Caco-2 (cell line): Measurements from ENCODE around the gene LEUTX. TPM values are rescaled to one million over a fixed set of nuclear protein-coding genes. Genes with fewer than 3 reads are reported as not detected.

ENCODE experiments used
- BruUV-seq: library from RNA; stranded (reverse); fragments of 400-500 nt; replicated peaks from 2 replicates; lab custom pipeline; 2021; lab: Mats Ljungman, UMichigan
- CTCF ChIA-PET: fragments of 300-600 bp; sonication (Branson Sonifier 250); formaldehyde crosslinking; loops from one replicate; lab custom pipeline; 2022; ENCODE audit warnings: antibody characterized with exemption; lab: Charles Lee
- POLR2A ChIA-PET: fragments of 300-600 bp; sonication (Branson Sonifier 250); formaldehyde crosslinking; loops from one replicate; lab custom pipeline; 2022; ENCODE audit warnings: antibody characterized with exemption; lab: Charles Lee
- DNase-seq, 2 experiments: peaks; one replicate each; pipeline versions ENCODE4 v3.0.0 to v3.0.0-alpha.2; 2020 to 2022
- H3K27me3 ChIP-seq: replicated peaks from 2 replicates; pipeline ENCODE4 v1.6.0; 2011; ENCODE audit warnings: low read length; ENCODE audit not compliant: control insufficient read depth, insufficient read depth
- H3K36me3 ChIP-seq: 2 replicates; pipeline ENCODE4 v1.5.1; 2011; ENCODE audit warnings: low read length; ENCODE audit not compliant: control insufficient read depth, insufficient read depth
- H3K4me1 ChIP-seq: fragments of 250-450 bp; sonication (Bioruptor Pico); 2 replicates; pipeline ENCODE4 v1.5.1; 2020; ENCODE audit warnings: mild to moderate bottlenecking
- H3K4me3 ChIP-seq: 2 replicates; pipeline ENCODE4 v1.5.1; 2011; ENCODE audit warnings: low read depth, mild to moderate bottlenecking, control low read depth, low read length
- H3K9me3 ChIP-seq: fragments of 250-450 bp; sonication (Bioruptor Pico); 2 replicates; pipeline ENCODE4 v1.5.1; 2020; ENCODE audit warnings: mild to moderate bottlenecking, moderate library complexity
- H3K27ac Mint-ChIP-seq: one replicate; pipeline ENCODE4 v1.8.0; 2022; ENCODE audit warnings: mixed read lengths; ENCODE audit not compliant: unreplicated experiment
- H3K27me3 Mint-ChIP-seq: one replicate; pipeline ENCODE4 v1.8.0; 2022; ENCODE audit warnings: mixed read lengths; ENCODE audit not compliant: insufficient read depth, unreplicated experiment
- H3K36me3 Mint-ChIP-seq: one replicate; pipeline ENCODE4 v1.8.0; 2022; ENCODE audit warnings: mild to moderate bottlenecking, mixed read lengths; ENCODE audit not compliant: insufficient read depth, unreplicated experiment
- H3K4me1 Mint-ChIP-seq: one replicate; pipeline ENCODE4 v1.8.0; 2022; ENCODE audit warnings: low read depth, mixed read lengths; ENCODE audit not compliant: unreplicated experiment
- H3K4me3 Mint-ChIP-seq: one replicate; pipeline ENCODE4 v1.8.0; 2022; ENCODE audit warnings: mild to moderate bottlenecking, moderate library complexity, mixed read lengths; ENCODE audit not compliant: unreplicated experiment
- H3K9me3 Mint-ChIP-seq: one replicate; pipeline ENCODE4 v1.8.0; 2022; ENCODE audit warnings: mixed read lengths; ENCODE audit not compliant: unreplicated experiment
- CTCF ChIP-seq, 2 experiments: fragments of 200-600 bp in 1 of 2; IDR thresholded peaks; 1 replicate in 1 of 2; 2 replicates in 1 of 2; pipeline versions ENCODE4 v1.5.1 to v1.8.0; 2011 to 2022; ENCODE audit warnings: antibody characterized with exemption in 1 of 2, control low read depth in 1 of 2, inconsistent platforms in 1 of 2, low read depth in 1 of 2, low read length in 1 of 2, mild to moderate bottlenecking in 1 of 2, moderate library complexity in 1 of 2; ENCODE audit not compliant: insufficient read depth in 1 of 2, severe bottlenecking in 1 of 2, unreplicated experiment in 1 of 2
- intact Hi-C: fragments of 100-400 bp; cut with micrococcal nuclease; formaldehyde crosslinking; loops from one replicate; pipeline ENCODE4 v1.10.0; 2022; ENCODE audit not compliant: unreplicated experiment
- total RNA-seq: library from RNA; stranded (reverse); gene quantifications from 2 replicates; pipeline ENCODE4 v1.2.3, GENCODE V29; 2022

Gene LEUTX
- total RNA-seq, 1 experiment from 2014 or later, result not detected

DNA sequence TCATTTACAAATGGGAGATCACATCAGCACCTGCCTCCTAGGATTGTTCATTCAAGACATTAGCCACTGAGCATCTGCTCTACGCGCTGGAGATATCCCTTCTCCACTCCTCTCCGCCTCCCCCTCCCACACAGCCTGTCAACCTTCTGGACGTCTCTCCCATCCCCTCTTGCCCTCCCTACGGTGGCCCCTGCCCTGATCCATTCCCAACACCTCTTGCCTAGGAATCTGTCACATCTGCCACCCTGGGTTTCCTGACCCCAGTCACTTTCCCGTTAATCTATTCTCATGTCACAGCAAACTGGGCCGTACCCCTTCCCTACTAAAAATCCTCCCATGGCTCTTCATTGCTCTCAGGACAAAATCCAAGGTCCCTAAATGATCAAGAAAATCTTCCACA lies 45.0 kb downstream of the LEUTX start:
- intact Hi-C loops, result no loop called here
- DNase-seq, result no peak
- H3K9me3 Mint-ChIP-seq, result no peaks in the 10 kb centered on the region
- peaks cover 6% of the 10 kb centered on the region for H3K36me3 Mint-ChIP-seq
- POLR2A ChIA-PET, result no interaction called here
- H3K4me3 Mint-ChIP-seq, result no peak overlapping the region
- H3K36me3 ChIP-seq, result peaks cover 2% of the 10 kb centered on the region; the same call in 1 of the 2 replicates
- H3K4me1 Mint-ChIP-seq, result no peaks in the 10 kb centered on the region
- no peak overlapping the region for H3K27ac Mint-ChIP-seq
- BruUV-seq, result TSS peak; percentile 20
- H3K27me3 ChIP-seq, result no peaks in the 10 kb centered on the region
- TF ChIP-seq CTCF (IDR thresholded peaks at IDR 0.05; ENCODE audit: insufficient read depth in 1 of 2, low read depth in 1 of 2, low read length in 1 of 2, severe bottlenecking in 1 of 2, unreplicated experiment in 1 of 2), result no peak
- H3K4me1 ChIP-seq, result no peaks in the 10 kb centered on the region
- no peaks in the 10 kb centered on the region for H3K9me3 ChIP-seq
- no peaks in the 10 kb centered on the region for H3K27me3 Mint-ChIP-seq
- CTCF ChIA-PET, result no interaction called here
- peak overlapping the region; percentile 46 for H3K4me3 ChIP-seq

GRCh38 chr19:39824143-39825092 lies 45.8 kb downstream of the LEUTX start:
- no peak overlapping the region for H3K4me3 Mint-ChIP-seq
- no TSS peak for BruUV-seq
- Histone ChIP-seq H3K36me3 (peaks cover 2% of the 10 kb centered on the region; the same call in 1 of the 2 replicates), H3K4me3 (peak overlapping the region; percentile 46), H3K27me3 (no peaks in the 10 kb centered on the region), H3K9me3 (no peaks in the 10 kb centered on the region), H3K4me1 (no peaks in the 10 kb centered on the region)
- ChIA-PET POLR2A (no interaction called here), CTCF (no interaction called here)
- no peak for TF ChIP-seq CTCF (IDR thresholded peaks at IDR 0.05; ENCODE audit: insufficient read depth in 1 of 2, low read depth in 1 of 2, low read length in 1 of 2, severe bottlenecking in 1 of 2, unreplicated experiment in 1 of 2)
- intact Hi-C loops, result no loop called here
- peaks cover 12% of the 10 kb centered on the region for H3K36me3 Mint-ChIP-seq
- no peaks in the 10 kb centered on the region for H3K27me3 Mint-ChIP-seq
- H3K9me3 Mint-ChIP-seq, result no peaks in the 10 kb centered on the region
- no peak overlapping the region for H3K27ac Mint-ChIP-seq
- no peaks in the 10 kb centered on the region for H3K4me1 Mint-ChIP-seq
- peak; percentile 78 for DNase-seq

GRCh38 chr19:39825093-39825463 lies 46.4 kb downstream of the LEUTX start:
- no peak for TF ChIP-seq CTCF (IDR thresholded peaks at IDR 0.05; ENCODE audit: insufficient read depth in 1 of 2, low read depth in 1 of 2, low read length in 1 of 2, severe bottlenecking in 1 of 2, unreplicated experiment in 1 of 2)
- POLR2A ChIA-PET, result no interaction called here
- H3K27me3 ChIP-seq, result no peaks in the 10 kb centered on the region
- peaks cover 2% of the 10 kb centered on the region; the same call in 1 of the 2 replicates for H3K36me3 ChIP-seq
- no TSS peak for BruUV-seq
- Mint-ChIP-seq H3K36me3 (peaks cover 17% of the 10 kb centered on the region), H3K27ac (no peak overlapping the region), H3K4me1 (no peaks in the 10 kb centered on the region), H3K27me3 (no peaks in the 10 kb centered on the region), H3K9me3 (no peaks in the 10 kb centered on the region), H3K4me3 (no peak overlapping the region)
- intact Hi-C loops, result no loop called here
- no peak overlapping the region for H3K4me3 ChIP-seq
- H3K4me1 ChIP-seq, result no peaks in the 10 kb centered on the region
- CTCF ChIA-PET, result no interaction called here
- no peak for DNase-seq
- no peaks in the 10 kb centered on the region for H3K9me3 ChIP-seq
